Astrocyte of the cerebellum (primary cell): ENCODE measurements around the gene SMOC2.

ENCODE experiments used
- DNase-seq: peaks from one replicate; pipeline ENCODE4 v3.0.0-alpha.2; 2011; ENCODE audit warnings: low read depth
- H3K4me3 ChIP-seq: 2 replicates; pipeline ENCODE4 v1.5.1; 2011; ENCODE audit warnings: mild to moderate bottlenecking, low read depth, low read length, moderate library complexity
- in situ Hi-C: cut with HindIII; loops from 2 replicates; pipeline ENCODE4 v1.10.0; 2017; ENCODE audit warnings: low sequenced_read_pairs
- TF ChIP-seq, protein P1 (sequence below): IDR thresholded peaks from 2 replicates; pipeline ENCODE4 v1.5.1; 2012; ENCODE audit warnings: low read length, low read depth, moderate library complexity, mild to moderate bottlenecking; ENCODE audit errors: missing control alignments

SMOC2 gene

DNA sequence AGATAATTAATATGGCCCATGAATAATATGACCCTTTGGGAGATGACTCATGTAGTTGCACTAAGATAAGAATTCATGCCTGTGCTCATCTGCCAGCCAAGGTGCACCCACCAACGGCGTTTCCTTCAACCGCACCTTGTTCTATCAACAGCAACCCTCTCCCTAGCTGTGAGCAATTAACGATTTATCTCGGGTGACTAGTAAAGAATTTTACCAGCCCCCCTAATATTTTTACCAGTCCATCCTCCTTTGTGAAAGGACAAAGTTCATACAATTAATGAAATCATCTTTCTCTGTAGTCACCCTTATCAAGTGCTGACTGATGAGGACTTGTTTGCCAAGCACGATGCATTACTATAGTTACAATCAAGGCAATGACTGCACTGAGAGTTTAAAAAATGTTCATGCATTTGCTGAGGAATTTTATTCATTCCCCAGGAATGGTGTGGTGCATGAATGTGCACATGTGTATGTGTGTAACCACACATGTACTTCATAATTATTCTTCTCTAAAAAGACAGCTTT lies 118.7 kb downstream of the SMOC2 start:
- in situ Hi-C loops = loop anchor here (5.0 kb wide), 1 partner anchor 58 kb away; no protein-coding TSS in a partner anchor
- DNase-seq = no peak
- TF ChIP-seq, protein P1, sequence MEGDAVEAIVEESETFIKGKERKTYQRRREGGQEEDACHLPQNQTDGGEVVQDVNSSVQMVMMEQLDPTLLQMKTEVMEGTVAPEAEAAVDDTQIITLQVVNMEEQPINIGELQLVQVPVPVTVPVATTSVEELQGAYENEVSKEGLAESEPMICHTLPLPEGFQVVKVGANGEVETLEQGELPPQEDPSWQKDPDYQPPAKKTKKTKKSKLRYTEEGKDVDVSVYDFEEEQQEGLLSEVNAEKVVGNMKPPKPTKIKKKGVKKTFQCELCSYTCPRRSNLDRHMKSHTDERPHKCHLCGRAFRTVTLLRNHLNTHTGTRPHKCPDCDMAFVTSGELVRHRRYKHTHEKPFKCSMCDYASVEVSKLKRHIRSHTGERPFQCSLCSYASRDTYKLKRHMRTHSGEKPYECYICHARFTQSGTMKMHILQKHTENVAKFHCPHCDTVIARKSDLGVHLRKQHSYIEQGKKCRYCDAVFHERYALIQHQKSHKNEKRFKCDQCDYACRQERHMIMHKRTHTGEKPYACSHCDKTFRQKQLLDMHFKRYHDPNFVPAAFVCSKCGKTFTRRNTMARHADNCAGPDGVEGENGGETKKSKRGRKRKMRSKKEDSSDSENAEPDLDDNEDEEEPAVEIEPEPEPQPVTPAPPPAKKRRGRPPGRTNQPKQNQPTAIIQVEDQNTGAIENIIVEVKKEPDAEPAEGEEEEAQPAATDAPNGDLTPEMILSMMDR = no peak
- no peak overlapping the region for H3K4me3 ChIP-seq

DNA sequence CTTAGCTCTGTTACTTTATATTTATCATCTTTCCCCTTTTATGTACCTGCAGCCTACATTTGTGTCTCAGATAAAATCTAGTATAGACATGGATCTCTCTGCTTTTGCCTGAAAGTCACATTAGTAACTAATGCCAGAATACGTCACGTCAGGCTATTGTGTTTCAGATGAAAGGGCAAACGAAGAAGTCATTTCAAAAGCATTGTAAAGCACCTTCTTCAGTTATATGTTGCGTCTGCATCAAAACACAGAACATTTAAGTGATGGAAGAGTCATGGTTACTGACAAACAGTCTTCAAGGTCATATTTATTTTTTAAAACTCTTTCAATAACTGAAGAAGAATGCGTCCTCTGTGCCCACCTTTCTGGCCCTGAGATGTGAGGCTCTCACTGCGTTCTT lies 119.1 kb downstream of the SMOC2 start:
- TF ChIP-seq, protein P1 = no peak
- DNase-seq = no peak
- no peak overlapping the region for H3K4me3 ChIP-seq
- in situ Hi-C loops = no loop called here

DNA sequence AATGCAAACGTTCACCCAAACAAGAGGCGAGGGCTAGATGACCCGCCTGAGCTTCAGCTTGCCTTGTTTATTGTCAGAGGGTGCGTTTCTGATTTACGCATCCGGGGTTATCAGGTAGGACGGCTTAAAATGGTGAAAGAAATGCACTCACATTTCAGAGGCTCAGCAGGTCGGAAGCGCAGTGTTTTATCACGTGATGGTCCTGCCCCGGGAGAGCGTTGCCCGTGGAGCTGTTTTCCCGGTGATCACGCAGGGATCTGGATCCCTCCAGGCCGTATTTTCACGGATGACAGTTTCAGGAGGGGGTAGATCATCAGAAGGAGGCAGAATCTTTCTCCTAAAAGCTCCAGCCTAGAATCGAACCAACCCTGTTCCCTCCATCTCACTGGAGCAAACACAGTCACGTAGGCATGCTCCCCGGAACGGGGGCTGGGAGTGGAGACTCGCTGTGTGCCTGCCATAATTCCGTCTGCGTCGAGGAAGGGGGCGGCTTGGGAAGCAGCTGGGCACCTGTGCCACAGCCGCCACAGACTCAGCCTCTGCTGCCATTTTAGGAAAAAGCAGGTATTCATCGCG lies 121.7 kb downstream of the SMOC2 start:
- no peak for DNase-seq
- no peak overlapping the region for H3K4me3 ChIP-seq
- TF ChIP-seq, protein P1 = no peak
- in situ Hi-C loops = no loop called here

- in situ Hi-C loops = no loop called here
- TF ChIP-seq, protein P1 = no peak
- H3K4me3 ChIP-seq = no peak overlapping the region
- no peak for DNase-seq
These were observed 122.7 kb downstream of the SMOC2 start for GRCh38 chr6:168563656-168564055.

DNA sequence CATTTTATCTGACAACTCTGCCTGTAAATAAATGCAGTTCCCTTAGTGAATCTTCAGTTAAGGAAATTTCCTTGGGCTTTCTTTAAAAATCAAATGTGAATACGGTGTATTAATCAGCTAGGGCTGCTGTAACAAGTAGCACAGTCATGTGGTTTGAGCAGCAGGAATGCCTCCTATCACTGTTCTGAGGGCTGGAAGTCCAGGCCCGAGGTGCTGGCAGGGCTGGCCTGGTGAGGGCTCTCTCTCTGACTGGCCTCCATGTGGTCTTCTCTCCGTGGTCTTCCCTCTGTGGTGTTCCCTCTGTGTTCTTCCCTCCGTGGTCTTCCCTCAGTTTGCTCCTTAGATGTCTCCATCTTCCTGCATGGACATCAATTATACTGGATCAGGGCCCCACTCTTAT lies 124.1 kb downstream of the SMOC2 start:
- no peak overlapping the region for H3K4me3 ChIP-seq
- in situ Hi-C loops = no loop called here
- TF ChIP-seq, protein P1 = no peak
- DNase-seq = no peak

- DNase-seq = no peak
- TF ChIP-seq, protein P1 = no peak
- no peak overlapping the region for H3K4me3 ChIP-seq
- in situ Hi-C loops = no loop called here
These were observed 129.2 kb downstream of the SMOC2 start for GRCh38 chr6:168570211-168570610.
